ENCODE results near the gene FKBP11.

Gene FKBP11

GRCh38 chr12:48925304-48926011 lies at the start of gene FKBP11:
Gene FKBP11, minus strand, starts transcription at chr12:48925492. Its CDS starts 64 bp downstream, at chr12:48925428.
- Histone ChIP-seq H3K79me2 (ENCODE audit: low read length) (peaks cover 17% of the 10 kb centered on the region), H3K27me3 (ENCODE audit: low read depth, low read length) (no peaks in the 10 kb centered on the region), H3K9ac (ENCODE audit: low read length) (peak within 1 kb of the TSS; percentile 94), H3K27ac (ENCODE audit: low read length) (peak within 1 kb of the TSS; percentile 69), H3K36me3 (replicated peaks; ENCODE audit: low read depth, low read length) (peaks cover 17% of the 10 kb centered on the region), H3K9me3 (ENCODE audit: insufficient read depth, low read length) (no peaks in the 10 kb centered on the region), H3K4me3 (ENCODE audit: low read length) (peak within 1 kb of the TSS; percentile 95), H4K20me1 (ENCODE audit: insufficient read depth, low read length) (no peaks in the 10 kb centered on the region), H3K4me2 (ENCODE audit: low read length) (peak within 1 kb of the TSS; percentile 98), H2AFZ (ENCODE audit: low read depth, low read length) (peak within 1 kb of the TSS; percentile 70), H3K4me1 (ENCODE audit: low read length) (peaks cover 18% of the 10 kb centered on the region)
- TF ChIP-seq EZH2phosphoT487 (IDR thresholded peaks at IDR 0.05; ENCODE audit: low read depth), result no peak
- TF ChIP-seq, protein P1, sequence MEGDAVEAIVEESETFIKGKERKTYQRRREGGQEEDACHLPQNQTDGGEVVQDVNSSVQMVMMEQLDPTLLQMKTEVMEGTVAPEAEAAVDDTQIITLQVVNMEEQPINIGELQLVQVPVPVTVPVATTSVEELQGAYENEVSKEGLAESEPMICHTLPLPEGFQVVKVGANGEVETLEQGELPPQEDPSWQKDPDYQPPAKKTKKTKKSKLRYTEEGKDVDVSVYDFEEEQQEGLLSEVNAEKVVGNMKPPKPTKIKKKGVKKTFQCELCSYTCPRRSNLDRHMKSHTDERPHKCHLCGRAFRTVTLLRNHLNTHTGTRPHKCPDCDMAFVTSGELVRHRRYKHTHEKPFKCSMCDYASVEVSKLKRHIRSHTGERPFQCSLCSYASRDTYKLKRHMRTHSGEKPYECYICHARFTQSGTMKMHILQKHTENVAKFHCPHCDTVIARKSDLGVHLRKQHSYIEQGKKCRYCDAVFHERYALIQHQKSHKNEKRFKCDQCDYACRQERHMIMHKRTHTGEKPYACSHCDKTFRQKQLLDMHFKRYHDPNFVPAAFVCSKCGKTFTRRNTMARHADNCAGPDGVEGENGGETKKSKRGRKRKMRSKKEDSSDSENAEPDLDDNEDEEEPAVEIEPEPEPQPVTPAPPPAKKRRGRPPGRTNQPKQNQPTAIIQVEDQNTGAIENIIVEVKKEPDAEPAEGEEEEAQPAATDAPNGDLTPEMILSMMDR (IDR thresholded peaks at IDR 0.05; ENCODE audit: low read depth, low read length), result no peak

GRCh38 chr12:48973941-48974673 lies 48.8 kb upstream of the FKBP11 start:
- H4K20me1 ChIP-seq (ENCODE audit: insufficient read depth, low read length), result no peaks in the 10 kb centered on the region
- H2AFZ ChIP-seq (ENCODE audit: low read depth, low read length), result peak overlapping the region; percentile 48; the same call in 1 of the 2 replicates

GRCh38 chr12:48973531-48973930 lies 48.2 kb upstream of the FKBP11 start:
- TF ChIP-seq EZH2phosphoT487 (IDR thresholded peaks at IDR 0.05; ENCODE audit: low read depth), result no peak
- TF ChIP-seq, protein P1 (IDR thresholded peaks at IDR 0.05; ENCODE audit: low read depth, low read length), result no peak
- no peak overlapping the region for H3K27ac ChIP-seq (ENCODE audit: low read length)
- H3K27me3 ChIP-seq (ENCODE audit: low read depth, low read length), result no peaks in the 10 kb centered on the region; the same call in 1 of the 2 replicates
- H3K4me3 ChIP-seq (ENCODE audit: low read length), result no peak overlapping the region
- H3K36me3 ChIP-seq (replicated peaks; ENCODE audit: low read depth, low read length), result no peaks in the 10 kb centered on the region
- H3K9ac ChIP-seq (ENCODE audit: low read length), result no peak overlapping the region
- peaks cover 28% of the 10 kb centered on the region for H3K4me1 ChIP-seq (ENCODE audit: low read length)
- no peak overlapping the region for H3K4me2 ChIP-seq (ENCODE audit: low read length)
- H3K9me3 ChIP-seq (ENCODE audit: insufficient read depth, low read length), result no peaks in the 10 kb centered on the region
- H4K20me1 ChIP-seq (ENCODE audit: insufficient read depth, low read length), result no peaks in the 10 kb centered on the region
- peaks cover 3% of the 10 kb centered on the region; the same call in 1 of the 2 replicates for H3K79me2 ChIP-seq (ENCODE audit: low read length)
- H2AFZ ChIP-seq (ENCODE audit: low read depth, low read length), result no peak overlapping the region

More at GRCh38 chr12:48973941-48974673, 48.8 kb upstream of the FKBP11 start:
- Histone ChIP-seq H3K4me1 (ENCODE audit: low read length) (peaks cover 22% of the 10 kb centered on the region), H3K9me3 (ENCODE audit: insufficient read depth, low read length) (no peaks in the 10 kb centered on the region), H3K27ac (ENCODE audit: low read length) (no peak overlapping the region), H3K36me3 (replicated peaks; ENCODE audit: low read depth, low read length) (no peaks in the 10 kb centered on the region), H3K9ac (ENCODE audit: low read length) (no peak overlapping the region), H3K79me2 (ENCODE audit: low read length) (peaks cover 3% of the 10 kb centered on the region; the same call in 1 of the 2 replicates), H3K27me3 (ENCODE audit: low read depth, low read length) (peaks cover 5% of the 10 kb centered on the region), H3K4me3 (ENCODE audit: low read length) (no peak overlapping the region), H3K4me2 (ENCODE audit: low read length) (no peak overlapping the region)
- no peak for TF ChIP-seq EZH2phosphoT487 (IDR thresholded peaks at IDR 0.05; ENCODE audit: low read depth)
- TF ChIP-seq, protein P1 (IDR thresholded peaks at IDR 0.05; ENCODE audit: low read depth, low read length), result peak; percentile 43

GRCh38 chr12:48972952-48973483 lies 47.7 kb upstream of the FKBP11 start:
- no peak overlapping the region for H3K27ac ChIP-seq (ENCODE audit: low read length)
- H3K36me3 ChIP-seq (replicated peaks; ENCODE audit: low read depth, low read length), result no peaks in the 10 kb centered on the region
- H3K27me3 ChIP-seq (ENCODE audit: low read depth, low read length), result no peaks in the 10 kb centered on the region; the same call in 1 of the 2 replicates
- no peak overlapping the region for H2AFZ ChIP-seq (ENCODE audit: low read depth, low read length)
- H3K4me1 ChIP-seq (ENCODE audit: low read length), result peaks cover 33% of the 10 kb centered on the region
- no peaks in the 10 kb centered on the region for H4K20me1 ChIP-seq (ENCODE audit: insufficient read depth, low read length)
- no peaks in the 10 kb centered on the region for H3K9me3 ChIP-seq (ENCODE audit: insufficient read depth, low read length)
- no peak overlapping the region for H3K4me3 ChIP-seq (ENCODE audit: low read length)
- peaks cover 3% of the 10 kb centered on the region; the same call in 1 of the 2 replicates for H3K79me2 ChIP-seq (ENCODE audit: low read length)
- TF ChIP-seq EZH2phosphoT487 (IDR thresholded peaks at IDR 0.05; ENCODE audit: low read depth), result no peak
- TF ChIP-seq, protein P1 (IDR thresholded peaks at IDR 0.05; ENCODE audit: low read depth, low read length), result no peak
- H3K4me2 ChIP-seq (ENCODE audit: low read length), result no peak overlapping the region
- H3K9ac ChIP-seq (ENCODE audit: low read length), result no peak overlapping the region

Data from OCI-LY3 (cell line).